Mesodermal cell (in vitro differentiated cells): ENCODE data around the gene STK39.

Experiments used
- H3K27ac ChIP-seq: 2 replicates; pipeline ENCODE4 v1.7.0; 2013; ENCODE audit warnings: mild to moderate bottlenecking, low read depth, low read length, moderate library complexity; ENCODE audit not compliant: severe bottlenecking
- H3K36me3 ChIP-seq: 2 replicates; pipeline ENCODE4 v1.7.1; 2013; ENCODE audit warnings: mild to moderate bottlenecking, low read length, moderate library complexity; ENCODE audit not compliant: control insufficient read depth, insufficient read depth
- H3K4me1 ChIP-seq: one replicate; pipeline ENCODE4 v1.7.1; 2013; ENCODE audit warnings: mild to moderate bottlenecking, low read length; ENCODE audit not compliant: insufficient read depth, control insufficient read depth, poor library complexity, severe bottlenecking
- H3K4me3 ChIP-seq: 2 replicates; pipeline ENCODE4 v1.7.0; 2013; ENCODE audit warnings: low read length, control low read depth, mild to moderate bottlenecking; ENCODE audit not compliant: insufficient read depth, poor library complexity, severe bottlenecking; ENCODE audit errors: extremely low read depth
- H3K9me3 ChIP-seq: 2 replicates; pipeline ENCODE4 v1.7.1; 2013; ENCODE audit warnings: mild to moderate bottlenecking, low read length, moderate library complexity; ENCODE audit not compliant: control insufficient read depth
- WGBS, 2 experiments: methylation state at CpG; one replicate each; pipeline ENCODE4 v1.1.5; 2013; ENCODE audit warnings: missing lambda C conversion rate in 2 of 2; ENCODE audit not compliant: insufficient coverage in 2 of 2; 5-methylcytosine and 5-hydroxymethylcytosine counted together

STK39 gene

DNA sequence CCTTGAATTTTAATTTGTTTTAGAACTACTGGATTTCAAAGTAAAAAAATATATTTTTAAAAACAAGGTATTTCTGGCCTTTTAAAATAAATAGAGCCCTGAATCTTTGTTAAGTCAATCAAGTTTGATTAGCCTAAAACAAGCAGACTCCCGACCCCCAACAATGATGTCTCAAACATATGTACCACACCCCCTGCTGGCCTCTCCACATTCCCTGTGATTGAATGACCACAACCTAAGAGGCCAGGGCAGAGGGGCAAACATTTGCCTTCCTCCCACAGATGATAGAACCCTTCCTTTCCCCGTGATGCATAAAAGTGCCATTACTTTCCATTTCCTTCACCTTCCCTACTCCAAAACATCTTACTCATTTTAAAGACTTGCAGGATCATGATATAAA lies 130.9 kb downstream of the STK39 start:
- peaks cover 16% of the 10 kb centered on the region for H3K36me3 ChIP-seq
- no peak overlapping the region for H3K27ac ChIP-seq
- no peaks in the 10 kb centered on the region for H3K4me1 ChIP-seq
- H3K4me3 ChIP-seq, result no peak overlapping the region
- no peaks in the 10 kb centered on the region for H3K9me3 ChIP-seq
- WGBS, 2 experiments, result 13 to 24% methylated on average over 1 to 2 of the region's 2 CpGs

DNA sequence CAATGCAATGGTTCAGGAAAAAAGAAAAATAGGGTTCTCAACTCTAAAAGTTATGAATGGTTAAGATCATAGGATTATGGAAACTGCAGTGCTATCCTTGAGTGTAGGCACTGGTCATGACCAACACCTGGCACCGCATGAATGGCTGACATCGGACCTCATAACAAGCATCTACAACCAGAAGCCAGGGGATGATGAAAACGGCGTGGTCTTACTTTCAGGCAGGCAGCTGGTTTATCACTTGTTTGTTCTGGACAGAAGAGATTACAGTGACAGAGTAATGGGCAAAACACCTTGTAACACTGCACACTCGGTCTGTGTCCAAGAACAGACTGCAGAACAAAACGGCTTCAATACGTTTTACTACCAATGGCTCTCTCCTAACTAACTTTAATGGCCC lies 132.8 kb downstream of the STK39 start:
- H3K27ac ChIP-seq, result no peak overlapping the region
- H3K4me1 ChIP-seq, result no peaks in the 10 kb centered on the region
- no peak overlapping the region for H3K4me3 ChIP-seq
- H3K9me3 ChIP-seq, result no peaks in the 10 kb centered on the region
- H3K36me3 ChIP-seq, result peaks cover 12% of the 10 kb centered on the region
- 100% methylated on average over 6 of the region's 7 CpGs for WGBS, 2 experiments

DNA sequence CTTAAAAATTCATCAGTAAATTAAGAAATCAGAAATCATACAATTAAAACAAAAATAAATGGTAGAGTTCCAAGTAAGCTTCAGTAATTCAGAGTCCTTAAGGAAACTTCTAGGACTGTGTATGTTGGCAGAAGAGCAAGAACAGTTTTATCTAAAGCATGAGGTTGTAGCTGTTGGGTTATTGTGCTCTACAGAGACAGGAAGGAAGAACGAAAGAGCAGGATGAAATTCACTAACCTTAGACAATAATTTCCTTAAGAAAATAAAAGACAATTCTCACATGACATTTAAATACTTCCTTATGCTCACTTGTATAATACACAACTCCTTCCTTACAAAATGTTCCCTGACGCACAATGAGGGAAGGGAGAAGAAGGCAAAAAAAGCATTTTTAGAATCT lies 133.4 kb downstream of the STK39 start:
- no peaks in the 10 kb centered on the region for H3K4me1 ChIP-seq
- no peak overlapping the region for H3K4me3 ChIP-seq
- peaks cover 12% of the 10 kb centered on the region for H3K36me3 ChIP-seq
- no peaks in the 10 kb centered on the region for H3K9me3 ChIP-seq
- no CpG with 5 or more reads among the region's 2 CpGs for WGBS, 2 experiments
- H3K27ac ChIP-seq, result no peak overlapping the region

DNA sequence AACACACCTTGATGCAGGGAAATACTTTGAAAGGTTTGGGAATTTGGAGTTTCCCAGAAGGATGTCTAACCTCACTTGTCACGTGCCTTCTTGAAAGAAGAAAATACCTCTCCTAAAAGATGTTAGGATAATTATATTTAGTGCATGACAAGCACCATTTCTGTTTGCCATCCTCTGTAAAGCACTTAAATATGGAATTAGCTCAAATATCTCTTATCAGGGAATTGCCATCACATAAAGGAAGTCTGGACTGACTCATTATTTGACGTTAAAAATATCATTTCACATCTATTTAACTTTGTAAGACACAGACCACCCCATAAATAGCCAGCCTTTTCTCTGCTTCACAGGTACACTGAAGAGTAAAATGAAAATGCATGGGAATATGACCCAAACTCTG lies 140.1 kb downstream of the STK39 start:
- no peak overlapping the region for H3K27ac ChIP-seq
- H3K4me1 ChIP-seq, result no peaks in the 10 kb centered on the region
- H3K4me3 ChIP-seq, result no peak overlapping the region
- H3K36me3 ChIP-seq, result peaks cover 6% of the 10 kb centered on the region
- H3K9me3 ChIP-seq, result no peaks in the 10 kb centered on the region
- WGBS, 2 experiments, result 100% methylated on average over 1 of the region's 2 CpGs; no CpG with 5 or more reads in 1 of the 2 experiments

DNA sequence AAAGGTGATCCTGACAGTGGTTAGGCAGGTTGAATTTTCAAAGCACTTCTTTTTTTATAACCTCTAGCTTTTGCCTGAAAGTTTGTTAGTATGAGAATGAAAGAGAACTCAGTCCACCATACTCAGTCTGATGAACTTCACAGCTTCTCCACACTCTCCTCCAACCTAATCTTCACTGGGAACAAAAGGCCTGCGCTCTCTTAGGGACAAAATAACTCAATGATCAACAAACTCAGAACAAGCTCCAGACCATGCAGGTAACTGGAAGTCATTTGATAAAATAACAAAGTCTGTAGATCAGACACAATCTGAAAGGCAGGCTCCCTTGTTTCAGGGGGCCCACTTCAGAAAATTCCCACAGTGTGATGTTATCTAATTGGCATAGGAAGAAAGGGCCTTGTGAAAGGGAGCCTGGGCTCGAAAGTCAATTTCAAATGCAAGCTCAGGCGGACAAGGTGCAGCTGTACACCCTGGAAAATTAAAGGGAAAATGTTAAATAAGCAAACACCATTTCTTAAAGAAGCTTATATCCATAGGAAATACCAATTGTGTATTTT lies 142.2 kb downstream of the STK39 start:
- WGBS, 2 experiments, result no CpG with 5 or more reads among the region's 3 CpGs
- no peak overlapping the region for H3K27ac ChIP-seq
- H3K4me3 ChIP-seq, result no peak overlapping the region
- no peaks in the 10 kb centered on the region for H3K4me1 ChIP-seq
- H3K36me3 ChIP-seq, result peaks cover 6% of the 10 kb centered on the region
- no peaks in the 10 kb centered on the region for H3K9me3 ChIP-seq

DNA sequence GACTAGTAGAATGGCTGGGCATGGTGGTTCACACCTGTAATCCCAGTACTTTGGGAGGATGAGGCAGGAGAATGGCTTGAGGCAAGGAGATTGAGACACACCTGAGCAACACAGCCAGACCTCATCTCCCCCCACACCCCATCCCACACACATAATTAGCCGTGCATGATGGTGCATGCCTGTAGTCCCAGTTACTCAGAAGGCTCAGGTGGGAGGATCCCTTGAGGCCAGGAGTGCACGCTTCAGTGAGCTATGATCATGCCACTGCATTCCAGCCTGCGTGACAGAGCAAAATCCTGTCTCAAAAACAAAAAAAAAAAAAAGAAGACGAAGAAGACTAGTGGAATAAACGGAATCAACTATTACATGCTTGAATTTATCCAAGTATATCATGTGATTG lies 150.0 kb downstream of the STK39 start:
- no peak overlapping the region for H3K4me3 ChIP-seq
- H3K27ac ChIP-seq, result no peak overlapping the region
- no peaks in the 10 kb centered on the region for H3K36me3 ChIP-seq
- no peaks in the 10 kb centered on the region for H3K9me3 ChIP-seq
- no peaks in the 10 kb centered on the region for H3K4me1 ChIP-seq
- 85 to 100% methylated on average over 2 of the region's 5 CpGs for WGBS, 2 experiments

DNA sequence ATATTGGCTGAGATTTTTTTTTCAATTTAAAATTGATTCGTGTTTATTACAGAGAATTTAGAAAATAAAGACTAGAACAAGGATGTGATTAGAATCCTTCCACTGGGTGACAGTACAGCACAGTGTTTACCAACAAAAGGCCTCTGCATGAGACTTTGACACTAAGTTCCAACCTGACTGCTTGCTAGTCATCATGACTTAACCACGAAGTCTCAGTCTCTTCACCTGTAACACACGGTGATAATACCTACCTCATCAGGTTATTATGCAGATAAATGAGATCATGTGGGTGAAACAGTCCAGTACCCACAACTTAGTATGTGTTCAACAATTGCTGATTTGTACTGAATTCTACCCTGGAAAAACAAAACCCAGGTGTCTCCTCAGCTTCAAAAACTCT lies 151.2 kb downstream of the STK39 start:
- Histone ChIP-seq H3K4me3 (no peak overlapping the region), H3K4me1 (no peaks in the 10 kb centered on the region), H3K9me3 (no peaks in the 10 kb centered on the region), H3K27ac (no peak overlapping the region), H3K36me3 (no peaks in the 10 kb centered on the region)
- WGBS, 2 experiments, result no CpG with 5 or more reads among the region's 3 CpGs

DNA sequence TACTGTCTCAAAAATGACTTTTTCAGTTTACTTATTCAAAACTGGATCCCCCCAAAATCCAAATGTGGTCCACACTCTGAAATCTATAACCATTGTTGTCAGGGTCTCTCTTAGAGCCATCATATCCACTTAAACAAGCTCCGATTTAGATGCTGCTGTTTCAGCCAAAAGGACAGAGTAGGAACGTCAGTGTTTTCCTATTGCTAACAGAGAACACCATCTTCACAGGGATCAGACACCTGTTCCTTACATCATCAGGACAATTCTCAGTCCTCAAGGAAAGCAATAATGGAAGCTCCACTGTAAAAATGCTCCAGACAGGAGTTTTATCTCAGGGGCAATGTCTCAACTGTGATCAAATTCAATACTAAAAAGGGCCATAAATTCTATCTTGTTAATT lies 155.4 kb downstream of the STK39 start:
- Histone ChIP-seq H3K36me3 (no peaks in the 10 kb centered on the region), H3K27ac (no peak overlapping the region), H3K9me3 (no peaks in the 10 kb centered on the region), H3K4me1 (no peaks in the 10 kb centered on the region), H3K4me3 (no peak overlapping the region)
- 70 to 88% methylated on average over 1 to 2 of the region's 2 CpGs for WGBS, 2 experiments

DNA sequence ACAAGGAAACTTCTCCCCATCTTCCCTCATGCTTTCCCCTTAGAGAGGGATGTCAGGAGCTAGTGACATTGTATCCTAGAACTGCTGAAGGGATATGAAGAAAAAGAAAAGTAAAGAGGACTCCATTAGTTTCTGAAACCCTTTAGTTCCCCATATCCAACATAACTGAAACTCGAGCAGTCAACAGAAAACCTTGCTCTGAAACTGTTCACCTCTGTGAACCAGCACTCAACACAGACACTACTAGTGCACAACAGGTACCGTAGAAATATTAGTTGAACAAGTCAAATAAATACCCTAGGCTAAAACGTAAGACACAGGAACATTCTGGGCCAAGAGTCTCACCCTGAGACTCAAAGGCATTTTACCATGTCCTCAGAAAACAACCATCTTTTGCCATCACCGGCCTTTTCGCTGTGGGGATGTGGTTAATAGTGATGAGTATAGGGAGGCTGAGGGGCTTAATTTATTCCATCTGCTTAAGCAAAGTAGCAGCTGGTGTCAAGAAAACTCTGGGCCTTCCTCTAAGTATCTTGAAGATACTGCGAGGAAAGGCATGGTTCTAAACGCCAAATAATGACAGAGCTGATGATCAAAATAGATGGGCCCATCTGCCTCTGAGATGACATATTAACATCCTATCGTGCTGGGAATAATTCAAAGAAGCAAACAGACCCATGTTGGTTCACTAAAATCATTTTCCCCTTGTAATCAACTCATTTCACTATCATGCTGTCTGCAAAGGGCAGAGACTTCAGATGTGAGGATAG lies 156.8 kb downstream of the STK39 start:
- Histone ChIP-seq H3K4me1 (no peaks in the 10 kb centered on the region), H3K27ac (no peak overlapping the region), H3K4me3 (no peak overlapping the region), H3K36me3 (no peaks in the 10 kb centered on the region), H3K9me3 (no peaks in the 10 kb centered on the region)
- WGBS, 2 experiments, result 87 to 97% methylated on average over 5 to 7 of the region's 8 CpGs

DNA sequence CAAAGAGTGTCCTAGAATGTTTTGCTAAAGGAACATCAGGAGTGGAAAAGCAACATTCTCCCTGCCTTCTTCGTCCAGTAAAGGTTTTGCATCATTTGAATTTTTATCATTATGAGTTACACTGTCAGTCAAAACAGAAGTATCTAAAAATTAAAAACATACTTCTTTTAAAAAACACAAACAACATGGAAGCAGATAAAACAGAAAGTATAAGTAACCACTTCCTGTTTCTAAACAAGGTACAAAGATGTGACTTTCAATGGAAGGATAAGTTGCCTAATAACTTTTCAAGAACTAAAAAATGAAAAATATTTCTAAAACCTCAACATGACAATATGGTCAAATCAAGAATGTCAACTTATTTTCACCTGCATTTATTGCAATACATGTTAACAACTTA lies 158.2 kb downstream of the STK39 start:
- WGBS, 2 experiments, result 86% methylated on average over 1 of the region's 1 CpG; no CpG with 5 or more reads in 1 of the 2 experiments
- Histone ChIP-seq H3K27ac (no peak overlapping the region), H3K4me1 (no peaks in the 10 kb centered on the region), H3K4me3 (no peak overlapping the region), H3K9me3 (no peaks in the 10 kb centered on the region), H3K36me3 (no peaks in the 10 kb centered on the region)

DNA sequence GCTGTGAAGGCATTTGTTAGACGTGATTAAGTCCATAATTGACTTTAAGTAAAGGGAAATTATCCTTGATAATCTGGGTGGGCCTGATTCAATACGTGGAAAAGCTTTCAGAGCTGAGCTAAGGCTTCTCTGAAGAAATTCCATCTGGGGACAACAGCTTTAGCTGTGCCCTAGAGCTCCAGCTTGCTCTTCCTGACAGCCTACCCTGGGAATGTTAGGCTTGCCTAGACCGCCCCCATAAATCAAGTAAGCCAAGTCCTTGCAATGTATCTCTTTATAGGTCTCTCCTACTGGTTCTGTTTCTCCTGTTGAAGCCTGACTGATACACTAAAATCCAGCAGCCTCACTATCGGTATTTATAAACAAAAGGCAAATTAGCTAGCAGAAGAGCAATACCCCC lies 160.0 kb downstream of the STK39 start:
- H3K36me3 ChIP-seq, result no peaks in the 10 kb centered on the region
- no peaks in the 10 kb centered on the region for H3K9me3 ChIP-seq
- no peaks in the 10 kb centered on the region for H3K4me1 ChIP-seq
- whole genome bisulfite sequencing, 2 experiments, result 93 to 100% methylated on average over 2 of the region's 4 CpGs
- no peak overlapping the region for H3K4me3 ChIP-seq
- H3K27ac ChIP-seq, result no peak overlapping the region
